ENCODE data around the gene POLR3E.

The POLR3E gene

DNA sequence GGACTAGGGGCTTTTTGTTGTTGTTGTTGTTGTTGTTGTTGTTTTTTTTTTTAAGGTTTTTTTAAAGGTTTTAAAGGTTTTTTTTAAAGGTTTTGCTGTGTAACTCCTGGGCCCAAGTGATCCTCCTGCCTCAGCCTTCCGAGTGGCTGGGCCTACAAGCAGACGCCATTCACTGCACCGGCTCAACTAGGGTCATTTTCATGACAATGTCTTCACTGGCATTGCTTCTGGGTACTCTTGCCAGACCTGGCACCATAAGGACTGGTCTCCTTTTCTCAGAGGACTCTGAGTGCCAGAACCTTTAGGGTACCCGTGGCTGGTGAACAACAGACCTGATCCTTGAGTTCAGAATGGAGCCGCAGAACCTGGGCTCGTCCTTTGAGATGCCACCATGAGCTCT lies 20.4 kb downstream of the POLR3E start:
- DNase-seq (ENCODE audit: low read depth), result no peak

DNA sequence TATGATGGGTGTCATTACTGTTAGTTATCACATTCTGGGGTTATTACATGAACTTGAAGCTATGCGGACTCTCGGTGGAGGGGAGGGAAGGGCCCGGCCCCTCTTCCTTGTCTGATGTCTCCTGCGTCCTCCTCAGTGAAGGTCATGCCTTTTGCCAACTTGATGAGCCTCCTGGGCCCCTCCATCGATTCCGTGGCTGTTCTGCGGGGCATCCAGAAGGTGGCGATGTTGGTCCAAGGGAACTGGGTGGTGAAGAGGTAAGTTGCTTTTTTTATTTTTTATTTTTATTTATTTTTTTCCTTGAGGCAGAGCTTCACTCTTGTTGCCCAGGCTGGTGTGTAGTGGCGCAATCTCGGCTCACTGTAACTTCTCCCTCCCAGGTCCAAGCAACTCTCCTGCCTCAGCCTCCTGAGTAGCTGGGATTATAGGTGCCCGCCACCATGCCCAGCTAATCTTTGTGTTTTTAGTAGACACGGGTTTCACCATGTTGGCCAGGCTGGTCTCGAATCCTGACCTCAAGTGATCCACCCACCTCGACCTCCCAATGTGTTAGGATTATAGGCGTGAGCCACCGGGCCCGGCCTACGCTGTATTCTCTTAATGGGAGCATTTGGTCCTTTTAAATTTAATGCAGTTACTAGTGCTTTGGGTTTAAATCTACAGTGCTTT lies 21.6 kb downstream of the POLR3E start:
- DNase-seq (ENCODE audit: low read depth), result peak; percentile 32

DNA sequence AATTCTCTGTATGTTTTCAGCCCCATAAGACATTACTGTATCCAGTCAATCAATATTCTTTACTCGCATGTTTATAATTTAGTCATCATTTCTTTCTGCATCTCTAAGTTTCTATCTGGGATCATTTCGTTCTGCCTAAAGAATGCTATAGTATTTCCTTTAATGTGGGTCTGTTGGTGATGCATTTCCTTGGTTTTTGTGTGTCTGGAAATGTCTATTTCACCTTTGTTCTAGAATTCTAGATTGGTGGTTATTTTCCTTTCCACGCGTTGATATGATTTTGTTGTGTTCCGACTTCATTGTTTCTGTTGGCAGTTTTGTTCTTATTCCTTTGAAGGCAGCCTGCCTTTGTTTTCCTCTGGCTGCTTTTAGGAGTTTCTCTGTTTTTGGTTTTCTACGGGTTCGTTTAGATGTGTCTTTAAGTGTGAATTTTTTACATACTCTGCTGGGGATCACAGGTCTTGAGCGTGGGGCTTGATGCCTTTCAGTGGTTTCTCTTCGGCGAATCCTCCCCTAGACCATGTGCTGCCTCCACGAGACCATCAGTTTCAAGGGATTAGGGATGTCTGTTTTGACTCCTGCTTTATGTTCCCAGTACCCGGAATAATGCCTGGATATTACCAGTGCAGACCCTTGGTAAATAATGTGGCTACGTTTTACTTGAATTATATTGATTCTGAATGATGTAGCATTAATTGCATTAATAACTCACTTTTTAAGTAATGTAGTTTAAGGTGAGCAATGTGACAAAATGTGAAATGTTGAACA lies 23.5 kb downstream of the POLR3E start:
- no peak for DNase-seq (ENCODE audit: low read depth)

DNA sequence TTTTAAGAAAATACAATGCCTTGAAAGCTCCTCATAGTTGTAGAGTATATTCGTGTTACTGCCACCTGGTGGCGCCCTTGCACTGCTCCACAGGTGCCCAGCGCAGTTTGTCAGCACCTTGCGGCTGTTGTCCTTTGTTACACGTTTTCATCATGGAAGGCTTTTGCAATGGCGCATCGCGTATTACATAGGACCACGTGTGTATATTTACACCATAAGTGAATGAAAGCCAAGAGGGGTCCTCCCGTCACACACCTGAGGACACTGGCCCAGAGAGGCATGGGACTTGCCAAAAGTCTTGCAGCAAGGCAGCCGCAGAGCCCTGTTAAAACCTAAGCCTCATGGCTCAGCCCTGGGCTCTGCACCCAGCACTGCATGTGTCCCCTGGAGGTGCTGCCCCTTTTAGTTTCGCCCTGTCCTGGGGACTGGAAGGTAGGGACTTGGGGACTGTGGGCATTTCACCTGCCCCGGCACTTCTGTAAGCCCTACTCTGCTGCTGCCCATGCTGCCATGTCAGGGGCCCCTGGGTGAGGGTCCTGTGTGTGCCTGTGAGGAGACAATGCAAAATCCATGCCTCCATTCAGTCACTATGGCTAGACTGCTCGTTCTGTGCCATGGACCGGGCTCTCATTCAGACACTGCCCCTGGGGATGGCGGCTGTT lies 24.3 kb downstream of the POLR3E start:
- peak; percentile 39 for DNase-seq (ENCODE audit: low read depth)

DNA sequence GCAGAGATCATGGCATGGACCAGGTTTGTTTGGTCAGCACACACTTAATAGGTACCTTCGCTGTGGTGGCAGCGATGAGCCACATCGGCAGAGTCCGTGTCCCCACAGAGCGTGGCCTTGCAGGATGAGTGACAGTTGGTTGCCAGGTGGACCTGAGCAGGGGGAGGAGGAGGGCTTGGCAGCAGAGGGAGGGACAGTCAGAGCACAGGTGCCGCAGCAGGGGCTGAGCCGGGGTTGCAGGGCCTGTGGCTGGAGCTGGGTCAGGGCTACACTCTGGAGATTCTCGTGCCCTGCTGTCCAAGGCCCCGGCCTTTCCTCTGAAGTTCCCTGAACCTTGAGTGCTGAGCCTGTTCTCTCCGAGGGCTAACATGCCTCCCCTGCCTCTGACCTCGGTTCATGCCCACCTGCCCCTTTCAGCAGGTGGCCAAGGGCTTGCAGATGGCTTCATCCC lies 24.8 kb downstream of the POLR3E start:
- no peak for DNase-seq (ENCODE audit: low read depth)

DNA sequence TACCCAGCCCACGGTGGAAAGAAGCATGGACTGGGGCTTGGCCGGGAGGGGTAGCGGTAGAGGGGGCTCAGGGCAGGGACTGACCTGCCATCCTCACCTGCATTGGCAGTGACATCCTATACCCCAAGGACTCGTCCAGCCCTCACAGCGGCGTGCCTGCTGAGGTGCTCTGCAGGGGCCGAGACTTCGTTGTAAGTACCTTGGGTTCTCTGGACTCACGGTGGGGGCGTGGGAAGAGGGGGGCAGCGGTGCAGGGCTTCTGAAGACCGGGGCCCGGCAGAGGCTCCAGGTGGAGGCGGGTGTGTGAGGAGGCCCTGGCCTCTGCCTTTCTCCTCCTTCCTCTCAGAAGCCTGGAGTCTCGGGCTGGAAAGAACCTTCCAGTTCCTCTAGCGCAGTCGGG lies 25.5 kb downstream of the POLR3E start:
- DNase-seq (ENCODE audit: low read depth), result no peak

DNA sequence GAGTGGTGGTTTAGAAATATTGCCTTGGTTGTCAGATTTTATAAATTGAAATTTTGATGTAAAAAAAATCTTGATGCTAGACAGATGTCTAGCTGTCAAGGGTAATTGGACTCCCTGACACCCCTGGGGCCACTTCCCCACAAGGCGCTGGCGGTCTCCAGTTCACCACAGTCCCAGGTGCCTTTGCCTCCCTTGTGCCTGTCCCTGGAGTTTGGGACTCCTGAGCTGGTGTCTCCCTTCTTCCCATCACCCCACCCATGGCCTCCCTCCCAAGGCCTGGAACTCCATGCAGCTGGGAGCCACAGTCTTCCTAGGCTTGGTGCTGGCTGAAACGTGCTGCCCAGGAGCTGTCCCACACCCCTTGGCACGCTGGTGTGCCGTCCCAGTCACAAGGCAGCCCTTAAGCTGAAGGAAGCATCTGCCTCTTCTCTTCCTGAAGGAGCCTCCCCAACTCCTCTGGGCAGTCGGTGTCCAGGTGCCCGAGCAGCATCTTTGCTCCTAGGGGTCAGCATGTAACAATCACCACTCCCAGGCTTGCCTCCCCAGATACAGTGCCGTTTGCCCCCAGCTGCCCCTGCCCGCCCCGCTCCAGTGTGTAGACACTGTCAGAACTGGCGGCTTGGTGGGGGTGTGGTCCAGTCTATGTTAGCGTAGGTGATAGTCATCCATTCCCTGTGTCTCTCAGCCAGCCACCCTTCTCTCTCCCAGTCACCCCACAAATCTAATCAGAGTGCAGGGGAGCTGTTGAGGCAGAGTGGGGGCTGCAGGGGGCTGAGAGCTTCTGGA lies 26.2 kb downstream of the POLR3E start:
- DNase-seq (ENCODE audit: low read depth), result no peak

DNA sequence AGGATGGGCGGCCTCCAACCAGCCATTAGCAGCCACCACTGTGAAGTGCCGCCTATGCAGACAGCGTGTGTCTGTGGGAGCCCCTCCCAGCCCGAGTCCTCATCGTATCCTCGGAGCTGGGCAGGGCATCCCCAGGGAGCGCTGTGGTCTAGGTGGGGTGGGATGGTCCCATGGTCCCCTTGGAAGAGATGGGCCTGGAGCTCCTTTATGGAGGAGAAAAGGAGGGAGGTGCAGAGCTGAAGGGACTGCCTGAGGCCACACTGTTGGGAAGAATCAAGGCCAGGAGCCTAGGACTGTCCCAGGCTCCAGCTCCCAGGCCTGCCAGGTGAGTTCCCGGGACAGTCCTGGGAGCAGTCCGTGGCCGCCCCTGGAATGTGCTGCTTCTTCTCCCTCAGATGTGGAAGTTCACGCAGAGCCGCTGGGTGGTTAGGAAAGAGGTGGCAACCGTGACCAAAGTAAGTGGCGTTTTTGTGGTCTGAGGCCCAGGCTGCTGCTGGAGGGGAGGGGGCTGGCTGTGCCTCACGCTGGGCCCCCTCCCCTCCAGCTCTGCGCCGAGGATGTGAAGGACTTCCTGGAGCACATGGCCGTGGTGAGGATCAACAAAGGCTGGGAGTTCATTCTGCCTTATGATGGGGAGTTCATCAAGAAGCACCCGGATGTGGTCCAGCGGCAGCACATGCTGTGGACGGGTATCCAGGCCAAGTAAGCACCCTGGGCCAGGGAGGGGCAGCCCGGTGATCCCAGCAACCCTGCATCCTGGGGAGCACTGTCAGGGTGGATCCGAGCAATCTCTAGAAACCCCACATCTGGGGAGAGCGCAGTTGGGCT lies 27.0 kb downstream of the POLR3E start:
- no peak for DNase-seq (ENCODE audit: low read depth)

DNA sequence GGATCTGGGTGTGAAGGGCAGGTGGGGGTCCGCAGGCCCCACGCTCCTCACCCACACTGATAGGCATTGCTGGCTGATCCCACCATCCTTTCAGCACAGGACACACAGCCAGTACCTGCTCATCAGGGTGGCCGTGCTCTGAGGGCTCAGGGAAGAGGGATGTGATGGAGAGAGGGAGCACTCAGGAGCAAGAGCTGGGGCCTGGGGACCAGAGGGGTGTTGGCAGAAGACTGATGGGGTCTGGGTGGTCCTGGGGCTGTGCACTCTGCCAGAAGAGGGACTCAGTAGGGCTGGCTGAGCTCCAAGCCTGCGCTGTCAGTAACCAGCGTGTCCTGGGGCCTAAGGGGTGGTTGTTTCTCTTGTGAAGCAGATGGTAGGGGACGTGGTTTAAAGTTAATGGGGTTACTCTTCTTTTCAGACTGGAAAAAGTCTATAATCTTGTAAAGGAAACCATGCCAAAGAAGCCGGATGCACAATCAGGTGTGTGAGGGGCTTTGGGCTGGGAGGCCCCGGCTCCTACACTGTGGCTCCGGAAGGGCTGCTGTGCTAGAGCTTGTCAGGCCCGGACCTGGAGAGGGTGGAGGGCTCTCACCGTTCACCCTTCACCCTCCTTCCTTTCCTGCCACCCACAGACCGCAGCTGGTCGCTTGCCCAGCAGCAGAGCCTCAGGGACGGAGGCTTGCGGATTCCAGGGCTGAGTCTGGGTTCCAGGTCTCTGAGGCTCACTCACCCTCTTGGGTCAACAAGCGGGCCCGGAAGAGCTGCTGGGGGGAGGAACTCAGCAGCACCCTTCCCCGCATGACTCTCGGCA lies 27.8 kb downstream of the POLR3E start:
- DNase-seq (ENCODE audit: low read depth), result no peak

DNA sequence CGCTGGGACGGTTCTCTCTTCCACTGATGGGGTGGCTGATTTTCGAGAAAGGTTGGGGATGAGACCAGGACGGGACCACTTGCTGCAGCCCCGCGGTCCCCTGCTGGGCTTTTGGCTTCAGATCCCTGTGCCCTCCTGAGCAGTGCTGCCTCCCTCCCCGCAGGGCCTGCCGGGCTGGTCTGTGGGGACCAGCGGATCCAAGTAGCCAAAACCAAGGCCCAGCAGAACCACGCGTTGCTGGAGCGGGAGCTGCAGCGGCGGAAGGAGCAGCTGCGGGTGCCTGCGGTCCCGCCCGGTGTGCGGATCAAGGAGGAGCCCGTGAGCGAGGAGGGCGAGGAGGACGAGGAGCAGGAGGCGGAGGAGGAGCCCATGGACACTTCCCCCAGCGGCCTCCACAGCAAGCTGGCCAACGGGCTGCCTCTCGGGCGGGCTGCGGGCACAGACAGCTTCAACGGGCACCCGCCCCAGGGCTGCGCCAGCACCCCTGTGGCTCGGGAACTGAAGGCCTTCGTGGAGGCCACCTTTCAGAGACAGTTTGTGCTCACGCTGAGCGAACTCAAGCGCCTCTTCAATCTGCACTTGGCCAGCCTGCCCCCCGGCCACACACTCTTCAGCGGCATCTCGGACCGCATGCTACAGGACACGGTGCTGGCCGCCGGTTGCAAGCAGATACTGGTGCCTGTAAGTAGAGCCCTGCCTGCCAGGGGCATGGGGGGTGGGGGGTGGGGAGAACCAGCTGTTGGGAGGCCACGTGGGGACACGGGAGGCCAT lies 28.6 kb downstream of the POLR3E start:
- DNase-seq (ENCODE audit: low read depth), result no peak

DNA sequence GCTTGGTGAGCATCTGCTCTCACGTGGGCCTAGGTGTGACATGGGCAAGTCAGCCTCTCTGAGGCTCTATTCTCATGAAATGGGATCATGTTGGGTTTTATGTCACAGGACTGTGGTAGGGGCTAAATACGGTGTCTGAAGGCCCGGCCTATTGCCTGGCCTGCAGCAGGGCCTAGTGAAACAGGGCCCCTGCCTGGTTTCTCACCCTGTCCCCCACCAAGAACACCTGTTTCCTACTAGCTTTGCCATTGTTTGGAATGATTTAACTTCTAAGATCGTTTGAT lies 29.1 kb downstream of the POLR3E start:
- no peak for DNase-seq (ENCODE audit: low read depth)

DNA sequence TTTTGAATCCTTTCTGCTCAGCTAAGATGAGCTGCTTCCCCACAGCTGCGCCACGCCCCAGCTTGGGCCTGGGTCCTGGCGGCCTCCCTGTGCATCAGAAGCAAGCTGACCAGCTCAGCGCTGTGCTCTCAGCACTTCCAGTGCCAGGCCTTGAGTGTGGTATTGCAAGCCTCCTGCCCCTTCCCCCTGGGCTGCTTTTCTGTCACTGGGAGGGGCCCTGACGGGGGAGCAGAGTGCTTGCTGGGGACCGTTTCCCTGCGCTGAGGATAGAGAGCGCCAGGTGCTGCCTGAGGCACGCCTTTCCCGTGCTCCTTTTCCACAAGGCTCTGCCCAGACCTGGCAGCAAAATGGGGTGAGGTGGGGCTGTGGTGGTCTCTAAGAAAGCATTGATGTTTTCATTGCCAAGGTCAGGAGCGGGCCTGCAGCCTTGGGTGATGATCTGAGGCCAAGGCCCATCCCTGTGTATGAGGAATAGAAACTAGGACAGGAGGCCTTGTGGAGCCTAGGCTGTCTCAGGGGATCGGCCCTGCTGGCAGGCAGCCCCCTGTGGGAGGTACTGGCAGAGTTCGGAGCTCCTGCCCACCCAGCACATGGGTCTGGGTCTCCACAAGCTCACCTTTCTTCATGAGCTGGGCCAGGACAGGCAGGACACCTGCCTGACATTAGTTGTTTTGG lies 29.7 kb downstream of the POLR3E start:
- DNase-seq (ENCODE audit: low read depth), result no peak

DNA sequence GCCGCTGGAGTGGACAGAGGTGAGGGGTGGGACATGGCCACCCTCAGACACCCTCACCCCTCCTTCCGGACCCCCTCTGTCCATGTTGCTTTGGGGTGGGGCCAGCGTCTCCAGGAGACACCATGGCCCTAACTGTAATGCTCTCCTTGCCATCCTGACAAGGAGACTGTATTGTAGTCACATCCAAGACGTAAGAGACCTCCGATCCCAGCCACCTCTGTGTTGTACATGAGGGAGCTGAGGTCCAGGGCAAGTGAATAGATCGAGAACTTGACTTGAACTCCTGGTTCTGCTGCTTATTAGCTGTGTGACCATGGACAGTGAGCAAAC lies 30.2 kb downstream of the POLR3E start:
- no peak for DNase-seq (ENCODE audit: low read depth)

DNA sequence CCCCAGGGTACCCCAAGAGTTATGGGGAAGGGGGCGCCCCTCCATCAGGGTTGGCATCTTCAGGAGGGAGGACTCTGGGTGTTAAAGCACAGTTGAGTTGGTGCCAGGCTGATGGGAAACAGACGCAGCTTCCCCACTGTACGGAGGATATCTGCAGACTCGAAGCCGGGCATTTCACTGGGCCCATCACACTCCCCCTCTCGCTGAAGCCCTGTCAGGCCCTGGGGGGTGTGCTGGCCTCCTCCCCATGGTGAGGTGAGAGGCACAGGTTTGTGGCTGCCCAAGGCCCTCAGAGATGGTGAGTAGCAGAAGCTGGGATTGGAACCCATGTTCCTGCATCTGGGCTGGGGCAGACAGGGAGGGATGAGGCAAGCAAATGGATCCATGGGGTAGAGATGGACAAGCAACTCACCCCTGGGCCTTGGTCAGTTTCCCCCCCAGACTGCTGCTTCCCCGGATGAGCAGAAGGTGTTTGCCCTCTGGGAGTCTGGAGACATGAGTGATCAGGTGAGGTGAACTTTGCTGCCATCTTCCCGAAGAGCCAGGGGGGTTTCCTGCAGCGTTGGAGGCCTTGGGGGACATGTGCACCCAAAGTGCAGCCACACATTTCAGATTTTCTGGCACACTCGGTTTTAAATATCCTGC lies 31.0 kb downstream of the POLR3E start:
- DNase-seq (ENCODE audit: low read depth), result no peak

DNA sequence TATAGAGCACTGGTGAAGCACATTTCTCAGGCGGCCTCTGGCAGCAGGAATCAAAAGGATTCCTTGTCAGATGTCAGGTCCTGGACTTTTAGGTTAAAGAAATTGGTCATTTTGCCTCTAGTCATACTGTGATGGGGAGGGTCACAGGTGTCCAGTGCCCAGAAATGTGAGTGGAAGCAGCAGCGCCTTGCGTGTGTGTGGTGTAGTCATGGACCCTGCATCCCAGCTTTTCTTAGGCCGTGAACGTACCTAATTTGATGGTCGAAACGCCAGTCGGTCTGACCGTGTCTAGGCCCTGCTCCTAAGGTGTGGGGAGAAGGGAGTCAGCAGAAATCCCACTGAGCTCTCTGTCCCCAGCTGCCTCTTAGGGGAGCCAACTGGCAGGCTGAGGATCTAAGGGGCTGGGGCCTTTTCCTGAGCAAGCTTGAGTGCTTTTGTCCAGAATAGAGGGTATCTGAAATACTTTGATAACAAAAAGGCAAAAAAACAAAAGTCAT lies 32.0 kb downstream of the POLR3E start:
- DNase-seq (ENCODE audit: low read depth), result no peak

DNA sequence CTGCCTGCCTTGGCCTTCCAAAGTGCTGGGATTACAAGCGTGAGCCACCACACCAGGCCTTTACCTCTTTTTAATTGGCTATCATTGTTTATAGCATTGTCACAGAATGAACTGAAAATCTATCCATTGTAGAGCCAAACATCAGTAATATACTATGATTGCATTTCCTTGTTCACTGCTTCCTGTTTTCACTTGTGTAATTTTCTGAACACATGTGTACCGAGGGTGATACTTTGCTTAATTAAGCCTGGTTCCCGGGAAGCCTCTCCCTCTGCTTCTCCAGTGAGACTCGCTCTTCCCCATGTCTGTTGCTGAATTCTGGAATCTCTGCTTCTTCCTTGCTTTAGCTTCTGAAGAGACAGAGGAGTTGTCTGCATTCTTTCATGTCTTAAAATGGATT lies 33.1 kb downstream of the POLR3E start:
- DNase-seq (ENCODE audit: low read depth), result no peak

DNA sequence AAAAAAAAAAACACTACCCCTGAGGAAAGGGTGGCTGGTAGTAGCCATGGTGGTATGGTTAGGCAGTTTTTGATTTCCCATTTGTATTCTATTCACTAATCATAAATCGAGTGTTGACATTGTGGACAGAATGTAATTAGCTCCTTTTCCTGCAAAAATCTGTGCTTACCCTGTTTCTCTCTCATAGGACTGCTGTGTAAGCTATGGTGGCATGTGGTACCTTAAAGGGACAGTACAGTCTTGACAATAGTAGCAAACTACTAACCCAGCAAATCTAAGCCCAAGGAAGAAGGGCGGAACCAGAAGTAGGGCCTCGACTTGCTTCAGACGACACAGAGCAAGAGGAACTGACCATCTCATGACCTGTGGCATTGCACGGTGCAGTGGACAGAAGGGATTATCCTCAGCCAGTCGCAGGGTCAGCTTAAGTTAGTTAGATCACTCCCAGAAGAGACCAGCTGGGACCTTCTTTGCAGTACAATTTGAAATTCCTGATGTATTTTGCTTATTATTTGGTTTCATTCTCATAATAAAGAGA lies 36.3 kb downstream of the POLR3E start:
- no peak for DNase-seq (ENCODE audit: low read depth)

DNA sequence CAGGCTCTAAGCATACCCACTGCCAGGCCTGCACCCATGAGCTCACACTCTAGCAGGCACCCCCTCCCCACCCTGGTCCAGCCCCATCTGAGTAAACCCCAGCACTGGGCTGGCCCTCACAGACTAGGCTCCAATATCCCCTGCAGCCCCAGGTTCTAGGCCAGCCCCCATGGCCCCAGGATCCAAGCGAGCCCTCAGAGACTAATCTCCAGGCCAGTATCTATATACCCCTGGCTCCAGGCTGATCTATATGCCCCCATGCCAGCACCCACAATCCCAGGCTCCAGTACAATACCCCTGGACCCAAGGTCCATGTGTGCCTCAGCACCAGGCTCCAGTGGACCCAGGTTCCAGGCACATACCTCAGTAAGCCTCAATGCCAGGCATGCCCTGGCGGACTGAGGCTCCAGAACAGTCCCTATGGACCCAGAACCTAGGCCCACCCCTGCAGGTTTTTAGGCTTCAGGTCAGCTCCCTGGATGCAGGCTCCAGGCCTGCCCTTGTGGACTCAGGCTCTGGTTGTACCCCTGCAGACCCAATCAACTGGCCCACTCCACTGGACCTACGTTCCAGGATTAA lies 38.5 kb downstream of the POLR3E start:
- no peak for DNase-seq (ENCODE audit: low read depth)
